HEK293 (cell line): Measurements from ENCODE around the gene PCBP3.

ENCODE experiments used
- CTCF ChIA-PET: fragments of 350-600 bp; formaldehyde crosslinking; extraction: SDS; loops from one replicate; lab custom pipeline; 2021; ENCODE audit warnings: antibody characterized with exemption; lab: Yijun Ruan, JAX
- POLR2A ChIA-PET: fragments of 300-600 bp; formaldehyde crosslinking; extraction: SDS; loops from one replicate; lab custom pipeline; 2020; ENCODE audit warnings: antibody characterized with exemption, inconsistent platforms; lab: Yijun Ruan, JAX
- H3K27ac ChIP-seq: fragments of 200-500 bp; sonication (Bioruptor generic); 2 replicates; pipeline ENCODE4 v1.5.1; 2014; ENCODE audit warnings: low read depth, low read length, control low read depth, inconsistent platforms; ENCODE audit errors: extremely low read depth
- H3K36me3 ChIP-seq, 2 experiments: fragments of 200-500 bp in 1 of 2; sonication (Bioruptor generic) in 1 of 2; 1 replicate in 1 of 2; 2 replicates in 1 of 2; pipeline ENCODE4 v1.5.1; 2014 to 2017; ENCODE audit warnings: inconsistent platforms in 2 of 2, low read length in 2 of 2; ENCODE audit not compliant: control insufficient read depth in 2 of 2, insufficient read depth in 1 of 2
- H3K4me1 ChIP-seq: fragments of 200-500 bp; sonication (Bioruptor generic); 2 replicates; pipeline ENCODE4 v1.5.1; 2014; ENCODE audit warnings: mild to moderate bottlenecking, low read length, inconsistent platforms; ENCODE audit not compliant: control insufficient read depth, insufficient read depth
- H3K4me3 ChIP-seq: 2 replicates; pipeline ENCODE4 v1.5.1; 2011; ENCODE audit warnings: low read depth, mild to moderate bottlenecking, control low read depth, low read length, moderate library complexity
- H3K9me3 ChIP-seq: fragments of 200-500 bp; sonication (Bioruptor generic); 2 replicates; pipeline ENCODE4 v1.5.1; 2014; ENCODE audit warnings: low read depth, low read length, inconsistent platforms; ENCODE audit not compliant: control insufficient read depth, insufficient read depth
- EGR2 ChIP-seq: fragments of 450-650 bp; formaldehyde crosslinking; IDR thresholded peaks from 2 replicates; pipeline ENCODE4 v1.5.1; 2016; ENCODE audit warnings: low read depth, missing biosample characterization, missing genetic modification characterization
- HOXD13 ChIP-seq: sonication (generic); formaldehyde crosslinking; IDR thresholded peaks from 2 replicates; pipeline ENCODE4 v1.8.0; 2022; ENCODE audit warnings: missing genetic modification reagents, borderline replicate concordance
- KLF1 ChIP-seq: fragments of 450-650 bp; formaldehyde crosslinking; IDR thresholded peaks from 2 replicates; pipeline ENCODE4 v1.5.1; 2016; ENCODE audit warnings: missing biosample characterization, missing genetic modification characterization
- KLF7 ChIP-seq: fragments of 450-650 bp; formaldehyde crosslinking; IDR thresholded peaks from 2 replicates; pipeline ENCODE4 v1.5.1; 2016; ENCODE audit warnings: missing biosample characterization, missing genetic modification characterization, borderline replicate concordance
- KLF8 ChIP-seq: fragments of 450-650 bp; formaldehyde crosslinking; IDR thresholded peaks from 2 replicates; pipeline ENCODE4 v1.5.1; 2016; ENCODE audit warnings: missing biosample characterization, missing genetic modification characterization
- OVOL3 ChIP-seq: fragments of 450-650 bp; formaldehyde crosslinking; IDR thresholded peaks from 2 replicates; pipeline ENCODE4 v1.5.1; 2016; ENCODE audit warnings: missing biosample characterization, missing genetic modification characterization
- PRDM1 ChIP-seq: fragments of 450-650 bp; formaldehyde crosslinking; IDR thresholded peaks from 2 replicates; pipeline ENCODE4; 2016; ENCODE audit warnings: missing biosample characterization, missing genetic modification characterization
- PRDM2 ChIP-seq: fragments of 450-650 bp; formaldehyde crosslinking; IDR thresholded peaks from 2 replicates; pipeline ENCODE4 v1.5.1; 2016; ENCODE audit warnings: missing biosample characterization, missing genetic modification characterization, borderline replicate concordance
- SP7 ChIP-seq: fragments of 450-650 bp; formaldehyde crosslinking; IDR thresholded peaks from 2 replicates; pipeline ENCODE4 v1.5.1; 2016; ENCODE audit warnings: missing biosample characterization, missing genetic modification characterization
- ZBTB10 ChIP-seq: fragments of 450-650 bp; formaldehyde crosslinking; IDR thresholded peaks from 2 replicates; pipeline ENCODE4 v1.5.1; 2016; ENCODE audit warnings: missing biosample characterization, missing genetic modification characterization
- ZEB2 ChIP-seq: fragments of 450-650 bp; formaldehyde crosslinking; IDR thresholded peaks from 2 replicates; pipeline ENCODE4 v1.5.1; 2016; ENCODE audit warnings: missing biosample characterization, missing genetic modification characterization
- ZFHX2 ChIP-seq: fragments of 450-650 bp; formaldehyde crosslinking; conservative IDR thresholded peaks from 2 replicates; pipeline ENCODE4 v1.5.1; 2016; ENCODE audit warnings: missing biosample characterization, missing genetic modification characterization
- ZIC2 ChIP-seq: fragments of 450-650 bp; formaldehyde crosslinking; IDR thresholded peaks from 2 replicates; pipeline ENCODE4 v1.5.1; 2016; ENCODE audit warnings: missing biosample characterization, missing genetic modification characterization
- ZNF239 ChIP-seq: fragments of 450-650 bp; formaldehyde crosslinking; IDR thresholded peaks from 2 replicates; pipeline ENCODE4 v1.5.1; 2016; ENCODE audit warnings: missing biosample characterization, missing genetic modification characterization
- ZNF513 ChIP-seq: fragments of 450-650 bp; IDR thresholded peaks from 2 replicates; pipeline ENCODE4 v1.5.1; 2018; ENCODE audit warnings: missing biosample characterization, missing genetic modification characterization
- ZNF670 ChIP-seq: fragments of 450-650 bp; formaldehyde crosslinking; IDR thresholded peaks from 2 replicates; pipeline ENCODE4 v1.5.1; 2016; ENCODE audit warnings: missing biosample characterization, missing genetic modification characterization, low read depth
- ZNF707 ChIP-seq: fragments of 450-650 bp; formaldehyde crosslinking; IDR thresholded peaks from 2 replicates; pipeline ENCODE4 v1.5.1; 2016; ENCODE audit warnings: missing biosample characterization, missing genetic modification characterization
- TF ChIP-seq, protein P1 (sequence below): fragments of 450-650 bp; formaldehyde crosslinking; IDR thresholded peaks from 2 replicates; pipeline ENCODE4 v1.5.1; 2016; ENCODE audit warnings: missing biosample characterization, missing genetic modification characterization
- TF ChIP-seq, protein P2 (sequence below): fragments of 450-650 bp; formaldehyde crosslinking; IDR thresholded peaks from 2 replicates; pipeline ENCODE4 v1.5.1; 2016; ENCODE audit warnings: missing biosample characterization, missing genetic modification characterization

The PCBP3 gene

GRCh38 chr21:45747233-45747766 lies 103.8 kb downstream of the PCBP3 start:
- H3K36me3 ChIP-seq, result no peaks in the 10 kb centered on the region
- no peak overlapping the region for H3K4me3 ChIP-seq
- POLR2A ChIA-PET, result interaction anchor here (1.0 kb wide), 1 partner anchor 609 kb away, joined by 3 read pairs; no protein-coding TSS in a partner anchor
- H3K27ac ChIP-seq, result no peak overlapping the region
- peaks cover 5% of the 10 kb centered on the region; the same call in 1 of the 2 replicates for H3K4me1 ChIP-seq
- H3K9me3 ChIP-seq, result no peaks in the 10 kb centered on the region
- CTCF ChIA-PET, result interaction anchor here (0.6 kb wide), 1 partner anchor 24 kb away, joined by 3 read pairs; no protein-coding TSS in a partner anchor
- TF ChIP-seq OVOL3 (tag by site-specific recombination) (no peak), ZBTB10 (tag by site-specific recombination) (no peak), EGR2 (tag by site-specific recombination) (peak; percentile 80), KLF1 (tag by site-specific recombination) (peak; percentile 30; the same call in 1 of the 2 replicates), ZFHX2 (tag by site-specific recombination) (peak; percentile 86), ZIC2 (tag by site-specific recombination) (peak; percentile 52)
- TF ChIP-seq, protein P1, sequence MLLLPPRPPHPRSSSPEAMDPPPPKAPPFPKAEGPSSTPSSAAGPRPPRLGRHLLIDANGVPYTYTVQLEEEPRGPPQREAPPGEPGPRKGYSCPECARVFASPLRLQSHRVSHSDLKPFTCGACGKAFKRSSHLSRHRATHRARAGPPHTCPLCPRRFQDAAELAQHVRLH, result no peak

- Histone ChIP-seq H3K27ac (no peak overlapping the region), H3K4me3 (no peak overlapping the region), H3K4me1 (peaks cover 5% of the 10 kb centered on the region; the same call in 1 of the 2 replicates), H3K9me3 (no peaks in the 10 kb centered on the region), H3K36me3 (no peaks in the 10 kb centered on the region)
- POLR2A ChIA-PET, result interaction anchor here (1.0 kb wide), 1 partner anchor 609 kb away, joined by 3 read pairs; no protein-coding TSS in a partner anchor
- CTCF ChIA-PET, result interaction anchor here (0.6 to 1.3 kb wide), 4 partner anchors 25 to 907 kb away, joined by 3 to 4 read pairs (median 3); no protein-coding TSS in a partner anchor
- no peak for TF ChIP-seq HOXD13 (CRISPR knock-in tag)
- TF ChIP-seq ZNF670, result no peak
- TF ChIP-seq KLF7 (tag by site-specific recombination), result no peak
- peak; percentile 93 for TF ChIP-seq ZEB2 (tag by site-specific recombination)
- no peak for TF ChIP-seq ZNF239 (tag by site-specific recombination)
- TF ChIP-seq, protein P2, sequence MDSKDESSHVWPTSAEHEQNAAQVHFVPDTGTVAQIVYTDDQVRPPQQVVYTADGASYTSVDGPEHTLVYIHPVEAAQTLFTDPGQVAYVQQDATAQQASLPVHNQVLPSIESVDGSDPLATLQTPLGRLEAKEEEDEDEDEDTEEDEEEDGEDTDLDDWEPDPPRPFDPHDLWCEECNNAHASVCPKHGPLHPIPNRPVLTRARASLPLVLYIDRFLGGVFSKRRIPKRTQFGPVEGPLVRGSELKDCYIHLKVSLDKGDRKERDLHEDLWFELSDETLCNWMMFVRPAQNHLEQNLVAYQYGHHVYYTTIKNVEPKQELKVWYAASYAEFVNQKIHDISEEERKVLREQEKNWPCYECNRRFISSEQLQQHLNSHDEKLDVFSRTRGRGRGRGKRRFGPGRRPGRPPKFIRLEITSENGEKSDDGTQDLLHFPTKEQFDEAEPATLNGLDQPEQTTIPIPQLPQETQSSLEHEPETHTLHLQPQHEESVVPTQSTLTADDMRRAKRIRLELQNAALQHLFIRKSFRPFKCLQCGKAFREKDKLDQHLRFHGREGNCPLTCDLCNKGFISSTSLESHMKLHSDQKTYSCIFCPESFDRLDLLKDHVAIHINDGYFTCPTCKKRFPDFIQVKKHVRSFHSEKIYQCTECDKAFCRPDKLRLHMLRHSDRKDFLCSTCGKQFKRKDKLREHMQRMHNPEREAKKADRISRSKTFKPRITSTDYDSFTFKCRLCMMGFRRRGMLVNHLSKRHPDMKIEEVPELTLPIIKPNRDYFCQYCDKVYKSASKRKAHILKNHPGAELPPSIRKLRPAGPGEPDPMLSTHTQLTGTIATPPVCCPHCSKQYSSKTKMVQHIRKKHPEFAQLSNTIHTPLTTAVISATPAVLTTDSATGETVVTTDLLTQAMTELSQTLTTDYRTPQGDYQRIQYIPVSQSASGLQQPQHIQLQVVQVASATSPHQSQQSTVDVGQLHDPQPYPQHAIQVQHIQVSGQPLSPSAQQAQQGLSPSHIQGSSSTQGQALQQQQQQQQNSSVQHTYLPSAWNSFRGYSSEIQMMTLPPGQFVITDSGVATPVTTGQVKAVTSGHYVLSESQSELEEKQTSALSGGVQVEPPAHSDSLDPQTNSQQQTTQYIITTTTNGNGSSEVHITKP, result peak; percentile 66
- TF ChIP-seq PRDM2 (tag by site-specific recombination), result no peak
- TF ChIP-seq ZIC2 (tag by site-specific recombination), result peak; percentile 68
- no peak for TF ChIP-seq ZNF707 (tag by site-specific recombination)
- TF ChIP-seq ZNF513 (tag by site-specific recombination), result no peak
- TF ChIP-seq PRDM1 (tag by site-specific recombination), result peak; percentile 91
- peak; percentile 86; the same call in 1 of the 2 replicates for TF ChIP-seq SP7 (tag by site-specific recombination)
- TF ChIP-seq KLF8, result peak; percentile 43; the same call in 1 of the 2 replicates
Observed at GRCh38 chr21:45747802-45748445, 104.4 kb downstream of the PCBP3 start.
